ENCODE results near the gene FLII.

The FLII gene

DNA sequence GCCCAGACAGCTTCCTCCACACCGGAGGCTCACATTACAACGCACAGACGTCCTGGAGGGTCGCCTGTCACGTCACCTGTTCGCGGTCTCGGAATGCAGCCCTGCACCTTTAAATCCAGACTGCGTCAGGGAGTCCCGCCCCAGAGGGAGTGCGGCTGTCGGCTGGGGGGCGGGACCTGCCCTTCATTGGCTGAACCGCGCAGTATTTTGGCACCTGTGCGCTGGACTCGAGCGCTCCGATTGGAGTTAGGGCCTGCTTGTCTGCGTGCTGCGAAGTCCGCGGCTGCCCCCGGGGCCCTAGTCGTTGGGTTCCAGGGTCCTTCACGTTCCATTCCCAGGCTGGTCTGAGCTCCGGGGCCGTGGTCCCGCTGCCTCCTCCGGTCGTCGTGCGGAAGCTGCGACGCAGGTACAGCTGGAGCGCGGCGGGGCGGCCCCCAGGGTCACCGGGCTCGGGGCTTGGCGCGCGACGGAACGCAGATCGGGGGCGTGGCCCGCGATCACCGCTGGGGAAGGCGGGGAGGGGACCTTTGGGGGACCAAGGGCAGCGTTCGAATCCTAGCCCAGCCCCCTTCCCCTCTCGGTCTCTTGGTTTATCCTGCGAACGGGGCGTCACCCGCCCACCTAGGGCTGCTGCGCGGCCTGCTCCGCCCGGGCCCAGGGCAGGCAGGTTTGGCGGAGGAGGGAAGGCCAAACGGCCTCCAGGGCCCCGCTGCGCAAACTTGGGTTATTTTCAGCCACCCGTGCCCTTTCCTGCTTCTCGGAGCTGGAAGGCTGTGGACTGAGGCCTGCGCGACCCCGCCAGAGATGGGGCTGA is 2.0 kb upstream of the FLII start, which contains the start of gene MIEF2:
Gene MIEF2 (plus strand): TSS at position 331 of the 814 bp plus-strand sequence. CDS start 2,059 bp downstream, outside the sequence.
- DNase-seq (ENCODE audit: low spot score), result peak; percentile 93

GRCh38 chr17:18259621-18260331 is 1.2 kb upstream of the FLII start:
- no peak for DNase-seq (ENCODE audit: low spot score)

DNA sequence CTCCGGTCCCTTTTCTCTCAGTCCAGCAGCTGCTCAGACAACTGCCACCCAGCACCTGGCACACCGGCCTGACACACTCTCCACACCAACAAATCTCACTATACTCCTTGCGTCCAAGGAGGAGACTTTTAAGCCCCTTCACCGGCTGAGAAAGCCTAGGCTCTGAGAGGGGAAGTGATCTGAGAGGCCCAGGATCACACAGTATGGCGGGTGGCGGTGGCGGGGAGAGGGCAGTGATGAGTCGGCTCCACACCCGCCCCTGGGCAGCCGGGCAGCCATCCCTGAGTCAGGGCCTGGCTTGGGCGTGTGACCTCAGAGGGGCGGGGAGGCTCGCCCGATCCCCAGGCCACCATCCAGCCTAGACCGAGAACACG is 569 bp downstream of the FLII start:
- DNase-seq (ENCODE audit: low spot score), result peak; percentile 48

GRCh38 chr17:18257268-18257981 is 1.1 kb downstream of the FLII start:
- DNase-seq (ENCODE audit: low spot score), result peak; percentile 13

GRCh38 chr17:18256776-18257175 is 1.8 kb downstream of the FLII start:
- no peak for DNase-seq (ENCODE audit: low spot score)

DNA sequence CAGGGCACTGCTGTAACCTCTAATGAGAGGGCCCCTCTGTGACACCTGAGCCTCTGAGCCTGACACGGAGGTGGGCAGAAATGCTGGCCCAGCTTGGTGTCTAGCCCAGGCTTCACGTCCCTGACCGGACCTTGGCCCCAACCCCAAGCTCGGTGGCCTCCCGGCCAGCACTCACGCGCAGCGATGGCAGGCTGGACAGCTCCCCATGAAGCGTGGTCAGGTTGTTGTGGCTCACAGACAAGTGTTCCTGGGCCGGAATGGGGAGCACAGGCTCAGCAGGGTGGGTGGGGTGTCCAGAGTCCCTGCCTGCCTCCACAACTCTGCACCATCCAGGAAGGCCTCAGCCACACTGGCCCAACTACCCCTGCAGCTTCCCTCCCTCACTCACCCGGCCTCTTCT is 2.2 kb downstream of the FLII start:
- no peak for DNase-seq (ENCODE audit: low spot score)

DNA sequence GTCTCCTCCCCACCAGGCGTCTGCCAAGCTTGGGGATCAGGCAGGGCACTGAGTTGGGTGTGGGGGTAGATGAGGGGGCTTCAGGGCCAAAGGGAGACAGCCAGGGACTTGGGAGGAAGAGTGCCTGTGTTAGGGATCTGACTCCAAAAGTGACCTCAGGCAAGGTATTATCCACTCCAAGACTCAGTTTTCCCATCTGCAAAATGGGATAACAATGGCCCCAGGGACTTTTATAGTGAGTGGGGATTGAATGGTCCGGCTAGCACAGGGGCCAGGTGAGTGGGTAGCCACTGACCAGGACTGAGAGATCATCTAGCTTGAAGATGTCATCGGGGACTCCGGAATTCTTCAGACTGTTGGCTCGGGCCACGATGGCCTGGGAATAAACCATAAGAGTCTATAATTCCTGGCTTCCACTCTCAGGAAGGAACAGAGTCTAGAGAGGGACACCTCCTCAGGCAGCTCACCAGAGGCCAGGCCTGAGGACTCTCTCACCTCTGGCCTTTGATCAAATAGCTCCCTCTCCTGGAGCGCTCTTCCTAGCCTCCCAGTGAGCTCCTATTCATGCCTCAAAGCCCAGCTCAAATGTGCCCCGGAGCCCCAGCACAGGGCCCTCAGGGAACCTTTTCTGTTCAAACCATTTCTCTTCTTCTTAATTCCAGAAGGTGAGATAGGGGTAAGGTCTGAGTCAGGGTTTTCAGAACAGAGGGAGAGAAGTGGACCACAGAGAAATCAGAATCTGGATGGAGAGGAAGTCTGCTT is 3.5 kb downstream of the FLII start:
- no peak for DNase-seq (ENCODE audit: low spot score)

DNA sequence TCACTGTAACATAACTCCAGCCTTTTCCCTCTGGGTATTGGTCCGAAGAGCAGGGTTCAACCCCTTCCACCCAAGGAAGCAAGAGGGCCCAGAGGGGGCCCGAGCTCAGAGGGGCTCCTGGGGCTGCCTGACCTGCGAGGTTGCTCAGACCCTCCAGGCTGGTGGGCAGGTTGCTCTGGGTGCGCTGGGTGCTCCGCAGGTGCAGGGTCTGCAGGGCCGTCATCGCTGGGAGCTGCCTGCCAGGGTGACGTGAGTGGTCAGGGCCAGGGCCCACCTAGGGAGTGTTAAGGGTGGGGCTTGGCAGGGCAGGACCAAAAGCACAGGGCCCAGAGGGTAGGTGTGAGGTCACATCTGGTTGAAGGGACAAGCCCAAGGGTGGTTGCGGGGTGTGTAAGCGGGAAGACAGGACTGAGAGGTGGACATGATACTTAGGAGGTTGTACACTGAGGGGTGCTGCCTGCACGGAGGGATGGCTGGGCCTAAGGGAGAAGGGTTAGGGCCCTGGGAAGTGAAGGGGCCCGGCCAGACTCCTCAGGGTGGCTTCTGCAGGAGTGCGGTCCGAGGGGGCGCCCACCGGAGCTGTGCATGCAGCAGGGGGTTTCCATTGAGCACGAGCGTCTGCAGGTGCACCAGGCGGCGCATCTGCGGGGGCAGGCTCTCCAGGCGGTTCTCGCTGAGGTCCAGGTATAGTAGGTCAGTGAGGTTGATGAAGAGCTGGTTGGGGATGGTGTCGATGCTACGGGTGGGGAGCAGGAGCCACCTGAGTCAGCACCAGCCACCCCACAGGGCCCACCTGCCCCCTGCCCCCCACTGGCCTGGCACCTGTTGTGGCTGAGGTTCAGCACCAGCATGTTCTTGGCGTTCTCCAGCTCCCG is 4.4 kb downstream of the FLII start:
- DNase-seq (ENCODE audit: low spot score), result no peak

DNA sequence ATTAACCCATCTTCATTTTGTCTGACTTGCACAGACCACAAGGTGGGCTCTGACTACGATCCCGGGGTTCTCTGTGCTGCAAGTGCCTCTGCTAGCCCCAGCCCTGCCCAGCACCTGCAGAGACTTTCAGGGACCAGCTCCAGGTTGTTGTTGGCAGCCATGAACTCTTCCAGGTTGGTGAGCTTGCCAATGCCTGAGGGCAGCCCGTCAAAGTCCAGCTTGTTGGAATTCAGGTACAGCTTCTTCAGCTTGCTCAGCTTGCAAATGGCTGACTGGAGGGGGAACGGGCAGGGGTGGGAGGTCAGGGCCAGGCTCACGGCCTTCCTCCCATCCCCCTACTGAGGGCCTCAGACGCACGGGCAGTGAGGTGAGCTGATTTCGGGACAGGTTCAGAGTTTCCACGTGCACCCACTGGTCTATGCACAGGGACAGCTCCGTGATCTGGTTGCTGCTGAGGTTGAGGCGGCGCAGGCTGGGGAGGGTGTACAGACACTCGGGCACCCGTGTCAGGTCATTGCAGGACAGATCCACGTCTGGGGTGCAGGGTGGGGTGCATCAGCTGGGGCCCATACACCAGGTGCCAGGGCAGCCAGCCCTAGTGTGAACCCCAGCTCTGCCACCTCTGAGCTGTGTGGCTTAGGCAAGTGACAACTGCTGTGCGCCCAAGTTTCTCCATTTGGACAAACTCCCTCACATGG is 5.2 kb downstream of the FLII start:
- DNase-seq (ENCODE audit: low spot score), result no peak

DNA sequence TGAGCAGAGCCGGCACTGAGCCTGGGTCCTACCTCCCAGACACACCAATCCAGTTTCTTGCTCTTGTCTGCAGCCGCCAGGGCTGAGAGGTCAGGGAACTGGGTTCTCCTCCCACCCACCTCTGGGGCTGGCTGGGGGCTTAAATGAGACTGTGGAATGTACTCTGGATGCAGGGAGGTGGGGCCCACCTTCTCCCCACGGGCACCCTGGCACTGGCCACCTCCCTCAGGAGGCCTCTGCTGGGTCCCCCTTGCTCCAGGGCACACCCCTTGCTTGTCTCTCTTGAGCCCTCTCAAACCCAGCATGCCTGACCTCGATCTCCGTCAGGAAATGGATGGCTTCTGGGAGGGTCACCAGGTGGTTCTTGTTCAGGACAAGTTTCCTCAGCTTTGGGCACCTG is 6.4 kb downstream of the FLII start:
- DNase-seq (ENCODE audit: low spot score), result no peak

DNA sequence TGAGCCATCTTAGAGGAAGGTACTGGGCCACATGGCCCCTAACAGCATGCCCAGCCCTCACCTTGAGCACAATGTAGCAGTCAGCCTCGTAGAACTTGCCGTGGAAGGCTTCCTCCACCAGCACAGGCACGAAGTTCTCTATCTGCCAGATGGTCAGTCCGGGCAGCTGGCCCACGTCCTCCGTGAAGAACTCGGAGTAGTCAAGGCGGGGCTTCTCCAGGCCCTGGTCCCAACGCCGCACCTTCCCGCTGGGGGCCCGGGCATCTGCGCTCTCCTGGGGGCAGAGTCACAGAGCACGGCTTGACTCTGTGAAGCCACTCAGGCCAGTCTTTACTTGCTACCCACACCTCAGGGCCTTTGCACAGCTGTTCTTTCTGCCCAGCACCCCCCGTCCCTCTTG is 7.3 kb downstream of the FLII start:
- DNase-seq (ENCODE audit: low spot score), result no peak

GRCh38 chr17:18250708-18251107 is 7.8 kb downstream of the FLII start:
- DNase-seq (ENCODE audit: low spot score), result no peak

DNA sequence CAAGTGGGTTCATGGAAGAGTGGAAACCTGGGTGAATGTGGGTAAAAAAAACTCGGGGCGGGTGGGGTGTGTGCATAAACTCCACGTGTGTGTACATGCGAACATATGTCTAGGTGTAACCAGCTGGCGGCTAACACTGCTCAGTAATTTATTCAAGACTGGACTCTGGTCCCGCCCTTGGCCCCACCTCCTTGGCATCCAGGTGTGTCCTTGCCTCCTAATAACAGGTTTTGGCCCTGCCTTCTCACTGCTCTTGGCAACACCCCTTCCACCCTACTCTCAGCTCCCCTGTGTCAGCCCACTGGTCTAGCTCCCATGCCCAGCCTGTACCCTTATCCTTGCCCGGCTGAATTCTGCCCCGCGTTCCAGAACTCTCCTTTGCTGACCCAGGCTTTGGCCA is 8.3 kb downstream of the FLII start:
- DNase-seq (ENCODE audit: low spot score), result no peak

DNA sequence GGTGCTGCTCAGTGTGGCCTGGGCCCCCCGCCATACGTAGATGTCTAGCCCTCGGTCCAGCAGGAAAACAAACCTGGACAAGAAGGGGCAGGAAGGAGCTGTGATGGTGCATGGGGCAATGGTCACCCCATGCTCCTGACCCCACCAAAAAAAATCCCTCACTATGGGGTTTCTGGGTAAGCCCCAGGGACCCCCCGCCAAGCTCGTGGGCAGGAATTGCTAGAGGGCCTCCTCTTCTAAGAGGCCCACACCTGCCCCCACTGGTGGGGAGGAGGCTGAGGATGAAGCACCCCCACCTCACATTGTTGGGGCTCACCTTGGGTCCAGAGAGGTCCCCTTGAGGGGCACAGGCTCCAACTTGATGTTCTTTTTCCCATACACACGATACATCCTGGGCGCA is 9.7 kb downstream of the FLII start:
- no peak for DNase-seq (ENCODE audit: low spot score)

- DNase-seq (ENCODE audit: low spot score), result peak; percentile 69
Observed at GRCh38 chr17:18248300-18248731, 10.2 kb downstream of the FLII start.

DNA sequence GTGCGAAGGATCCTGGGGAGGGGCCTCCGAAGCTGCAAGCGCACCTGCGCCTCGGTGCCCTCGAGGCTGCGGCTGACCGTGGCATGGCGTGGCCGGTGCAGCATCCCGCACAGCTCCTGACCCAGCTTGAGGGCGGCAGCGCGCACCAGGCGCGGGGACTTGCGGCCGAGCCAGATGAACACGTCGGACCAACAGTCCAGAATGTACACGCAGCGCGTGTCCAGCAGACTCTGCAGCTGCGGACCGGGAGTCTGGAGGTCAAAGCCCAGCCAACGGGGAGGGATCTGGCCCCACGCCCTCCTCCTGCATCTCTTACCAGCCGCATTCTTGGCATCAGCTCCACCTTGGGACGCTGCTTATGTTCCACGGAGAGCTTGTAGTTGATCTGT is 10.9 kb downstream of the FLII start:
- DNase-seq (ENCODE audit: low spot score), result no peak

- DNase-seq (ENCODE audit: low spot score), result no peak
Observed at GRCh38 chr17:18246880-18247612, 11.5 kb downstream of the FLII start.

DNA sequence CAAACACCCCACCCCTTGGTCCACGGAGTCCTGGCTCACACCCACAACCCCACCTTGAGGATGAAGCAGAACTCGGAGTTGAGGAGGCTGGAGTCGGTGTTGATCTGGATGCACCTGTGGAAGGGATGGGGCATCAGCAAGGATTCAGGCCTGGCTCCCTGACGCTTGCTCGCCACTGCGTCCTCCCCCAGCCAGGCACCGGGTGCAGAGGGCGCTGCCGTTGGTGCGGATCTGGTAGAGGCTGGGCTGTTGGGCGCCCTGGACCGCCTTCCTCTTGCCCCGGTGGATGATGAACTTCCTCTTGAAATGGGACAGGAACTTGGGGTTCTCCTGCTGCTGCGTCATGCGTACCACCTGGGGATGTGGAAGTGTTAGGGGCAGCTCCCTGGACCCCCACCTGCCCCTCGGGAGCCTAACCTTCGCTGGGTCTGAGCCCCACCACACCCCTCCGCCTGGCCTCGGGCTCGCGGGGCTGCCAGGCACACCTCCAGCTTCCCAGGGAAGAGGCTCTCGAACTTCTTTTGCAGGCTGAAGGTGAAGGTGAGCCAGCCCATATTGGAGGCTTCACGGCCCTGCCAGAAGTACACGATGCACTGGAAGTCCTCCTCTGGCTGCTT is 12.3 kb downstream of the FLII start:
- DNase-seq (ENCODE audit: low spot score), result no peak

GRCh38 chr17:18245038-18245776 is 13.3 kb downstream of the FLII start:
- no peak for DNase-seq (ENCODE audit: low spot score)
